ENCODE data around the gene IP6K3. TPM values are rescaled to one million over a fixed set of nuclear protein-coding genes. Genes with fewer than 3 reads are reported as not detected.

Gene IP6K3
- polyA plus RNA-seq, 3 donors, result not detected

GRCh38 chr6:33725891-33726673, 20.6 kb downstream of the IP6K3 start:
- Histone ChIP-seq H3K9ac (ENCODE audit: insufficient read depth, low read length, poor library complexity, severe bottlenecking) (no peak overlapping the region), H3K27ac (ENCODE audit: low read depth in 1 of 2, low read length in 2 of 2) (no peak overlapping the region), H4K20me1 (ENCODE audit: insufficient read depth, low read length) (no peaks in the 10 kb centered on the region), H3K4me3 (replicated peaks in 1 of 3; ENCODE audit: low read depth in 2 of 3, low read length in 3 of 3) (no peak overlapping the region), H3K9me3 (replicated peaks in 1 of 2; ENCODE audit: control insufficient read depth in 1 of 2, insufficient read depth in 1 of 2, low read length in 2 of 2) (no peaks in the 10 kb centered on the region), H3K4me2 (replicated peaks; ENCODE audit: extremely low read depth, low read length, poor library complexity, severe bottlenecking) (no peak overlapping the region), H2AFZ (ENCODE audit: insufficient read depth, low read depth, low read length, poor library complexity, severe bottlenecking) (no peak overlapping the region), H3K79me2 (ENCODE audit: insufficient read depth, low read length) (no peaks in the 10 kb centered on the region), H3K27me3 (ENCODE audit: control insufficient read depth in 2 of 2, insufficient read depth in 2 of 2, low read length in 2 of 2) (peaks cover 0 to 6% of the 10 kb centered on the region in 2 donors), H3K36me3 (replicated peaks in 1 of 2; ENCODE audit: control insufficient read depth in 1 of 2, insufficient read depth in 2 of 2, low read length in 2 of 2) (no peaks in the 10 kb centered on the region), H3K4me1 (ENCODE audit: control insufficient read depth in 1 of 2, insufficient read depth in 2 of 2, low read length in 2 of 2) (no peaks in the 10 kb centered on the region)
- Mint-ChIP-seq H3K27me3 (ENCODE audit: low read depth in 3 of 3) (peaks cover 11 to 21% (median 18%) of the 10 kb centered on the region in 3 donors), H3K36me3 (no peaks in the 10 kb centered on the region), H3K4me1 (no peaks in the 10 kb centered on the region), H3K9me3 (no peaks in the 10 kb centered on the region), H3K4me3 (no peak overlapping the region), H3K27ac (peak overlapping the region in 1 of 7 donors; percentile 28)
- intact Hi-C loops (cut with micrococcal nuclease), result no loop called here
- no peak for DNase-seq
- WGBS (ENCODE audit: insufficient coverage), result 98% methylated on average over 5 of the region's 7 CpGs
- TF ChIP-seq CTCF (IDR thresholded peaks at IDR 0.05), result no peak

- DNase-seq, result no peak
- Histone ChIP-seq H3K79me2 (ENCODE audit: insufficient read depth, low read length) (no peaks in the 10 kb centered on the region), H2AFZ (ENCODE audit: insufficient read depth, low read depth, low read length, poor library complexity, severe bottlenecking) (no peak overlapping the region), H4K20me1 (ENCODE audit: insufficient read depth, low read length) (no peaks in the 10 kb centered on the region), H3K27ac (ENCODE audit: low read depth in 1 of 2, low read length in 2 of 2) (no peak overlapping the region), H3K27me3 (ENCODE audit: control insufficient read depth in 2 of 2, insufficient read depth in 2 of 2, low read length in 2 of 2) (peaks cover 0 to 6% of the 10 kb centered on the region in 2 donors), H3K9me3 (replicated peaks in 1 of 2; ENCODE audit: control insufficient read depth in 1 of 2, insufficient read depth in 1 of 2, low read length in 2 of 2) (no peaks in the 10 kb centered on the region), H3K9ac (ENCODE audit: insufficient read depth, low read length, poor library complexity, severe bottlenecking) (no peak overlapping the region), H3K4me2 (replicated peaks; ENCODE audit: extremely low read depth, low read length, poor library complexity, severe bottlenecking) (no peak overlapping the region), H3K4me3 (replicated peaks in 1 of 3; ENCODE audit: low read depth in 2 of 3, low read length in 3 of 3) (no peak overlapping the region), H3K4me1 (ENCODE audit: control insufficient read depth in 1 of 2, insufficient read depth in 2 of 2, low read length in 2 of 2) (no peaks in the 10 kb centered on the region), H3K36me3 (replicated peaks in 1 of 2; ENCODE audit: control insufficient read depth in 1 of 2, insufficient read depth in 2 of 2, low read length in 2 of 2) (no peaks in the 10 kb centered on the region)
- H3K4me1 Mint-ChIP-seq, result no peaks in the 10 kb centered on the region
- H3K36me3 Mint-ChIP-seq, result no peaks in the 10 kb centered on the region
- H3K27ac Mint-ChIP-seq, result no peak overlapping the region
- H3K4me3 Mint-ChIP-seq, result no peak overlapping the region
- no peak for TF ChIP-seq CTCF (IDR thresholded peaks at IDR 0.05)
- peaks cover 11 to 21% (median 16%) of the 10 kb centered on the region in 3 donors for H3K27me3 Mint-ChIP-seq (ENCODE audit: low read depth in 3 of 3)
- no peaks in the 10 kb centered on the region for H3K9me3 Mint-ChIP-seq
- intact Hi-C loops (cut with micrococcal nuclease), result no loop called here
- 90% methylated on average over 13 of the region's 14 CpGs for WGBS (ENCODE audit: insufficient coverage)
Observed at GRCh38 chr6:33725222-33725621, 21.5 kb downstream of the IP6K3 start.

Data from CD14-positive monocyte (primary cell).